GM12873 (cell line): ENCODE data around the gene CHAF1A.

Experiments
- TF ChIP-seq, protein P1 (sequence below): IDR thresholded peaks from 2 replicates; pipeline ENCODE4 v1.5.1; 2012; ENCODE audit warnings: low read depth, mild to moderate bottlenecking, moderate library complexity, low read length, control low read depth; ENCODE audit not compliant: insufficient read depth; ENCODE audit errors: missing control alignments

Gene CHAF1A

GRCh38 chr19:4430760-4431159 lies 28.3 kb downstream of the CHAF1A start:
- TF ChIP-seq, protein P1, sequence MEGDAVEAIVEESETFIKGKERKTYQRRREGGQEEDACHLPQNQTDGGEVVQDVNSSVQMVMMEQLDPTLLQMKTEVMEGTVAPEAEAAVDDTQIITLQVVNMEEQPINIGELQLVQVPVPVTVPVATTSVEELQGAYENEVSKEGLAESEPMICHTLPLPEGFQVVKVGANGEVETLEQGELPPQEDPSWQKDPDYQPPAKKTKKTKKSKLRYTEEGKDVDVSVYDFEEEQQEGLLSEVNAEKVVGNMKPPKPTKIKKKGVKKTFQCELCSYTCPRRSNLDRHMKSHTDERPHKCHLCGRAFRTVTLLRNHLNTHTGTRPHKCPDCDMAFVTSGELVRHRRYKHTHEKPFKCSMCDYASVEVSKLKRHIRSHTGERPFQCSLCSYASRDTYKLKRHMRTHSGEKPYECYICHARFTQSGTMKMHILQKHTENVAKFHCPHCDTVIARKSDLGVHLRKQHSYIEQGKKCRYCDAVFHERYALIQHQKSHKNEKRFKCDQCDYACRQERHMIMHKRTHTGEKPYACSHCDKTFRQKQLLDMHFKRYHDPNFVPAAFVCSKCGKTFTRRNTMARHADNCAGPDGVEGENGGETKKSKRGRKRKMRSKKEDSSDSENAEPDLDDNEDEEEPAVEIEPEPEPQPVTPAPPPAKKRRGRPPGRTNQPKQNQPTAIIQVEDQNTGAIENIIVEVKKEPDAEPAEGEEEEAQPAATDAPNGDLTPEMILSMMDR, result no peak

GRCh38 chr19:4431296-4431695 lies 28.9 kb downstream of the CHAF1A start:
- TF ChIP-seq, protein P1, result no peak

DNA sequence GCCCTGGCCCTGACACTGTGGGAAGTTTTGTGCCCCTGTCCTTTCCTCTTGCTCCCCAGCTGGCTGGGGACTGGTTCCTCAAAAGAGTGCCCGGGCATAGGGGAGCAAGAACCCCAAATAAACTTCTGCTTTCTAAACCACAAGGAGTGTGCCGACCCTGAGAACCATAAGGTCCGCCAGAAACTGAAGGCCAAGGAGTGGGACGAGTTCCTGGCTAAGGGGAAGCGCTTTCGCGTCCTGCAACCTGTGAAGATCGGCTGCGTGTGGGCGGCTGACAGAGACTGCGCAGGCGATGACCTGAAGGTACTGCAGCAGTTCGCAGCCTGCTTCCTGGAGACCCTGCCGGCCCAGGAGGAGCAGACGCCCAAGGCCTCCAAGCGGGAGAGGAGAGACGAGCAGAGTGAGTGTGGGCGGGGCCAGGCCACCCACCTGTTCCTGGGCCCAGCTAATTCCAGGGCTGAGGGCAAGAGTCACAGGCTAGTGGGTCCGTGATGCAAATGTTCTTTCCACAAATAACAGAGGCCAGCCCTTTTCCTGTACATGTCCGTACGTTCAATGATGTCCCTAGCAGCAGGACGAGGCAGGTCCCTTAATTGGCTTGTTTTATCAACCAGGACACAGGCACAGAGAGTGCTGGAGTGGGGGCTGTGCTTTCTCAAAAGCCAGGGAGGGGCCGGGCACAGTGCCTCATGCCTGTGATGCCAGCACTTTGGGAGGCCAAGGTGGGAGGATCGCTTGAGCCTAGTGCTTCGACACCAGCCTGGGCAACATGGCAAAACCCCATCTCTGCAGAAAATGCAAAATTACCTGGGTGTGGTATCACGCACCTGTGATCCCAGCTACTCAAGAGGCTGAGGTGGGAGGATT lies 29.6 kb downstream of the CHAF1A start:
- TF ChIP-seq, protein P1, result no peak

DNA sequence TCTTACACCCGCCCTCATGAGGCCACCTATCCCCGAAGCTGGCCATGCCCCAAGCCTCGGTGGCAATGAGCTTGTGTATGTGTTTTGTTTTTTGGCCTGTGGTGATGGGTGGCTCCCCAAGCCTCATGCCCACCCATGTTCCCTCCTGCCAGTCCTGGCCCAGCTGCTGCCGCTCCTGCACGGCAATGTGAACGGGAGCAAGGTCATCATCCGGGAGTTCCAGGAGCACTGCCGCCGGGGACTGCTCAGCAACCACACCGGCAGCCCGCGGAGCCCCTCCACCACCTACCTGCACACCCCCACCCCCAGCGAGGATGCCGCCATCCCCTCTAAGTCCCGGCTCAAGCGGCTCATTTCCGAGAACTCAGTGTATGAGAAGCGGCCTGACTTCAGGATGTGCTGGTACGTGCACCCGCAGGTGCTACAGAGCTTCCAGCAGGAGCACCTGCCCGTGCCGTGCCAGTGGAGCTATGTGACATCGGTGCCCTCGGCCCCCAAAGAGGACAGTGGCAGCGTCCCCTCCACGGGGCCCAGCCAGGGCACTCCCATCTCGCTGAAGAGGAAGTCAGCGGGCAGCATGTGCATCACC lies 30.6 kb downstream of the CHAF1A start:
- TF ChIP-seq, protein P1, result no peak

DNA sequence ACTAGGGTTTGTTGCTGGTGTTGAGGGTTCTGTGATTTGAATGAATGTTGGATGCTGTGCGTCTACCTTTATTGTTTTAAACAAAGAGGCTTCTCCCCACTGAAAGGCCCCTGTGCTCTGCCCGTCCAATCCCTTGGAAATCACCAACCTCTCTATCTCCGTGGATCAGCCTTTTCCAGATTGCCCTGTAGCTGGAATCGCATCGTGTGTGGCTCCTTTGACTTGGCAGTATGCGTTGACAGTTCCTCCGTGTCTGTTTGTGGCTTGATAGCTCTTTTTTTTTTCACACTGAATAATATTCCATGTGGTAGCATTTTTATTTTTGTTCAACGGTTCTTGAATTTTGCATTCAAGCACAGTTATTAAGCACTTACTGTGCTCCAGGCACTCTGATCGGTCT lies 32.0 kb downstream of the CHAF1A start:
- TF ChIP-seq, protein P1, result no peak

GRCh38 chr19:4436231-4436630 lies 33.8 kb downstream of the CHAF1A start:
- TF ChIP-seq, protein P1, result no peak

DNA sequence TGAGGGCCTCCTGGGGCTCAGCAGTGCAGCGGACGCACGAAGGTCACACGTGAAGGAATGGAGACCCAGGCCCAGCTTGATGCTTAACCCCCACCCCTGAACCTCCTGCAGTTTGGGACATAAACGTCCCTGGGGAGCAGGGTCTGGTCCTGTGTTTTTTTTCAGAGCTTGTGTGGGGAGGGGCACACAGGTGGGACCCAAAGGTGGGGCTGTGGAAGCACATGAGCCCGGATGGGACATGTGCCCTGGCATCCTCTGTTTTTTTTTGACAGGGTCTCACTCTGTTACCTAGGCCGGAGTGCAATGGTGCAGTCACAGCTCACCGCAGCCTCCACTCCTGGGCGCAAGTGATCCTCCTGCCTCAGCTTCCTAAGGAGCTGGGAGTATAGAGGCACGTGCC lies 34.7 kb downstream of the CHAF1A start:
- TF ChIP-seq, protein P1, result no peak
